H1 (cell line): ENCODE results near the gene HADHB. TPM values are rescaled to one million over a fixed set of nuclear protein-coding genes. Genes with fewer than 3 reads are reported as not detected.

Experiments
- EZH2 ChIP-seq: fragments of 200-600 bp; sonication (generic); IDR thresholded peaks from 2 replicates; pipeline ENCODE4 v1.7.1; 2012; ENCODE audit warnings: low read depth, mild to moderate bottlenecking, moderate library complexity, low read length, inconsistent platforms; ENCODE audit not compliant: severe bottlenecking
- GTF2F1 ChIP-seq: IDR thresholded peaks from 2 replicates; pipeline ENCODE4 v1.6.1; 2012; ENCODE audit warnings: low read depth, low read length, improper control_type of control experiment, borderline replicate concordance
- NRF1 ChIP-seq: IDR thresholded peaks from 2 replicates; pipeline ENCODE4 v1.6.1; 2011; ENCODE audit warnings: mild to moderate bottlenecking, low read depth, low read length, improper control_type of control experiment
- POLR2AphosphoS5 ChIP-seq: IDR thresholded peaks from 2 replicates; pipeline ENCODE4 v1.6.1; 2011; ENCODE audit warnings: low read depth, low read length
- RAD21 ChIP-seq, 2 experiments: IDR thresholded peaks in 1 of 2; conservative IDR thresholded peaks in 1 of 2; 2 replicates each; pipeline ENCODE4 v1.6.1; 2011; ENCODE audit warnings: low read depth in 2 of 2, low read length in 2 of 2, improper control_type of control experiment in 1 of 2, inconsistent platforms in 1 of 2, mild to moderate bottlenecking in 1 of 2, moderate library complexity in 1 of 2
- SP4 ChIP-seq: IDR thresholded peaks from 2 replicates; pipeline ENCODE4 v1.6.1; 2012; ENCODE audit warnings: low read length, inconsistent platforms
- TBP ChIP-seq: IDR thresholded peaks from 2 replicates; pipeline ENCODE4 v1.6.1; 2011; ENCODE audit warnings: low read depth, low read length, improper control_type of control experiment
- polyA plus RNA-seq, 7 experiments: library from polyadenylated mRNA; depleted of rRNA in 3 of 7; stranded (reverse) in 5 of 7; unstranded in 2 of 7; fragments of >200 nt in 5 of 7; fragments of 200-250 nt in 2 of 7; gene quantifications; 1 replicate in 5 of 7; 2 replicates in 1 of 7; 4 replicates in 1 of 7; pipeline versions ENCODE4 v1.2.1 to v1.2.3, GENCODE V29; 2011 to 2013; ENCODE audit warnings: missing spikeins in 2 of 7, mixed read lengths in 2 of 7
- total RNA-seq: library from RNA; stranded (reverse); fragmentation: NEBNext Ultra II Directional; extraction: Animal tissue kit (Norgen Biotek cat#: 25700); gene quantifications from 2 replicates; pipeline ENCODE4 v1.2.1, GENCODE V29; 2021
- TF ChIP-seq, protein P1 (sequence below): fragments of 300-600 bp; sonication (generic); IDR thresholded peaks from 2 replicates; pipeline ENCODE4 v1.7.1; 2012; ENCODE audit warnings: low read length, moderate library complexity, mild to moderate bottlenecking, inconsistent platforms; ENCODE audit not compliant: insufficient replicate concordance
- TF ChIP-seq, protein P2 (sequence below): IDR thresholded peaks from 2 replicates; pipeline ENCODE4 v1.6.1; 2011; ENCODE audit warnings: low read depth, mild to moderate bottlenecking, low read length; ENCODE audit not compliant: insufficient read depth
- TF ChIP-seq, protein P3 (sequence below): IDR thresholded peaks from 2 replicates; pipeline ENCODE4 v1.6.1; 2012; ENCODE audit warnings: inconsistent platforms

HADHB gene
- total and polyA plus RNA-seq, 2 of the 8 experiments (the other 6 are each of a cell fraction or from before 2014, with no cell fraction given): 47.7 to 52.3 TPM

DNA sequence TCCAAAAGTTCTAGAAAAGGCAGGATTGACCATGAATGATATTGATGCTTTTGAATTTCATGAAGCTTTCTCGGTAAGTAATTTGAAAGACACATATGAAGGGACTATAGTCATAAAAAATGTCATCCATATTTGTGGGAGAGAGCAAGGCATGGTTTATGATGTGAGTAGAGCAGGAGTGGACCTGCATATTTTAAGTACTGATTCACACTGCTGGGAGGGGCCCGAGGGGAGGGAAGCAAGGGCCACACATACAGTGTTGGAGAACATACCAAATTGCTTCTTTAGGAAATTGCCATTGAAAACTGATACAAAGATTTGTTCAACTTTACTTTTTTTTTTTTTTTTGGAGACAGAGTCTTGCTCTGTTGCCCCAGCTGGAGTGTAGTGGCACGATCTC, 39.4 kb downstream of the HADHB start (continued):
- TF ChIP-seq, protein P1, sequence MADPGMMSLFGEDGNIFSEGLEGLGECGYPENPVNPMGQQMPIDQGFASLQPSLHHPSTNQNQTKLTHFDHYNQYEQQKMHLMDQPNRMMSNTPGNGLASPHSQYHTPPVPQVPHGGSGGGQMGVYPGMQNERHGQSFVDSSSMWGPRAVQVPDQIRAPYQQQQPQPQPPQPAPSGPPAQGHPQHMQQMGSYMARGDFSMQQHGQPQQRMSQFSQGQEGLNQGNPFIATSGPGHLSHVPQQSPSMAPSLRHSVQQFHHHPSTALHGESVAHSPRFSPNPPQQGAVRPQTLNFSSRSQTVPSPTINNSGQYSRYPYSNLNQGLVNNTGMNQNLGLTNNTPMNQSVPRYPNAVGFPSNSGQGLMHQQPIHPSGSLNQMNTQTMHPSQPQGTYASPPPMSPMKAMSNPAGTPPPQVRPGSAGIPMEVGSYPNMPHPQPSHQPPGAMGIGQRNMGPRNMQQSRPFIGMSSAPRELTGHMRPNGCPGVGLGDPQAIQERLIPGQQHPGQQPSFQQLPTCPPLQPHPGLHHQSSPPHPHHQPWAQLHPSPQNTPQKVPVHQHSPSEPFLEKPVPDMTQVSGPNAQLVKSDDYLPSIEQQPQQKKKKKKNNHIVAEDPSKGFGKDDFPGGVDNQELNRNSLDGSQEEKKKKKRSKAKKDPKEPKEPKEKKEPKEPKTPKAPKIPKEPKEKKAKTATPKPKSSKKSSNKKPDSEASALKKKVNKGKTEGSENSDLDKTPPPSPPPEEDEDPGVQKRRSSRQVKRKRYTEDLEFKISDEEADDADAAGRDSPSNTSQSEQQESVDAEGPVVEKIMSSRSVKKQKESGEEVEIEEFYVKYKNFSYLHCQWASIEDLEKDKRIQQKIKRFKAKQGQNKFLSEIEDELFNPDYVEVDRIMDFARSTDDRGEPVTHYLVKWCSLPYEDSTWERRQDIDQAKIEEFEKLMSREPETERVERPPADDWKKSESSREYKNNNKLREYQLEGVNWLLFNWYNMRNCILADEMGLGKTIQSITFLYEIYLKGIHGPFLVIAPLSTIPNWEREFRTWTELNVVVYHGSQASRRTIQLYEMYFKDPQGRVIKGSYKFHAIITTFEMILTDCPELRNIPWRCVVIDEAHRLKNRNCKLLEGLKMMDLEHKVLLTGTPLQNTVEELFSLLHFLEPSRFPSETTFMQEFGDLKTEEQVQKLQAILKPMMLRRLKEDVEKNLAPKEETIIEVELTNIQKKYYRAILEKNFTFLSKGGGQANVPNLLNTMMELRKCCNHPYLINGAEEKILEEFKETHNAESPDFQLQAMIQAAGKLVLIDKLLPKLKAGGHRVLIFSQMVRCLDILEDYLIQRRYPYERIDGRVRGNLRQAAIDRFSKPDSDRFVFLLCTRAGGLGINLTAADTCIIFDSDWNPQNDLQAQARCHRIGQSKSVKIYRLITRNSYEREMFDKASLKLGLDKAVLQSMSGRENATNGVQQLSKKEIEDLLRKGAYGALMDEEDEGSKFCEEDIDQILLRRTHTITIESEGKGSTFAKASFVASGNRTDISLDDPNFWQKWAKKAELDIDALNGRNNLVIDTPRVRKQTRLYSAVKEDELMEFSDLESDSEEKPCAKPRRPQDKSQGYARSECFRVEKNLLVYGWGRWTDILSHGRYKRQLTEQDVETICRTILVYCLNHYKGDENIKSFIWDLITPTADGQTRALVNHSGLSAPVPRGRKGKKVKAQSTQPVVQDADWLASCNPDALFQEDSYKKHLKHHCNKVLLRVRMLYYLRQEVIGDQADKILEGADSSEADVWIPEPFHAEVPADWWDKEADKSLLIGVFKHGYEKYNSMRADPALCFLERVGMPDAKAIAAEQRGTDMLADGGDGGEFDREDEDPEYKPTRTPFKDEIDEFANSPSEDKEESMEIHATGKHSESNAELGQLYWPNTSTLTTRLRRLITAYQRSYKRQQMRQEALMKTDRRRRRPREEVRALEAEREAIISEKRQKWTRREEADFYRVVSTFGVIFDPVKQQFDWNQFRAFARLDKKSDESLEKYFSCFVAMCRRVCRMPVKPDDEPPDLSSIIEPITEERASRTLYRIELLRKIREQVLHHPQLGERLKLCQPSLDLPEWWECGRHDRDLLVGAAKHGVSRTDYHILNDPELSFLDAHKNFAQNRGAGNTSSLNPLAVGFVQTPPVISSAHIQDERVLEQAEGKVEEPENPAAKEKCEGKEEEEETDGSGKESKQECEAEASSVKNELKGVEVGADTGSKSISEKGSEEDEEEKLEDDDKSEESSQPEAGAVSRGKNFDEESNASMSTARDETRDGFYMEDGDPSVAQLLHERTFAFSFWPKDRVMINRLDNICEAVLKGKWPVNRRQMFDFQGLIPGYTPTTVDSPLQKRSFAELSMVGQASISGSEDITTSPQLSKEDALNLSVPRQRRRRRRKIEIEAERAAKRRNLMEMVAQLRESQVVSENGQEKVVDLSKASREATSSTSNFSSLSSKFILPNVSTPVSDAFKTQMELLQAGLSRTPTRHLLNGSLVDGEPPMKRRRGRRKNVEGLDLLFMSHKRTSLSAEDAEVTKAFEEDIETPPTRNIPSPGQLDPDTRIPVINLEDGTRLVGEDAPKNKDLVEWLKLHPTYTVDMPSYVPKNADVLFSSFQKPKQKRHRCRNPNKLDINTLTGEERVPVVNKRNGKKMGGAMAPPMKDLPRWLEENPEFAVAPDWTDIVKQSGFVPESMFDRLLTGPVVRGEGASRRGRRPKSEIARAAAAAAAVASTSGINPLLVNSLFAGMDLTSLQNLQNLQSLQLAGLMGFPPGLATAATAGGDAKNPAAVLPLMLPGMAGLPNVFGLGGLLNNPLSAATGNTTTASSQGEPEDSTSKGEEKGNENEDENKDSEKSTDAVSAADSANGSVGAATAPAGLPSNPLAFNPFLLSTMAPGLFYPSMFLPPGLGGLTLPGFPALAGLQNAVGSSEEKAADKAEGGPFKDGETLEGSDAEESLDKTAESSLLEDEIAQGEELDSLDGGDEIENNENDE: no peak
- TF ChIP-seq TBP: no peak
- no peak for TF ChIP-seq NRF1
- TF ChIP-seq RAD21 (IDR thresholded peaks at IDR 0.05 in 1 of 2, conservative IDR thresholded peaks at IDR 0.05 in 1 of 2; ENCODE audit: low read depth in 2 of 2, low read length in 2 of 2): no peak
- TF ChIP-seq, protein P2, sequence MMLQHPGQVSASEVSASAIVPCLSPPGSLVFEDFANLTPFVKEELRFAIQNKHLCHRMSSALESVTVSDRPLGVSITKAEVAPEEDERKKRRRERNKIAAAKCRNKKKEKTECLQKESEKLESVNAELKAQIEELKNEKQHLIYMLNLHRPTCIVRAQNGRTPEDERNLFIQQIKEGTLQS: no peak
- no peak for TF ChIP-seq SP4
- TF ChIP-seq GTF2F1: no peak
- TF ChIP-seq, protein P3, sequence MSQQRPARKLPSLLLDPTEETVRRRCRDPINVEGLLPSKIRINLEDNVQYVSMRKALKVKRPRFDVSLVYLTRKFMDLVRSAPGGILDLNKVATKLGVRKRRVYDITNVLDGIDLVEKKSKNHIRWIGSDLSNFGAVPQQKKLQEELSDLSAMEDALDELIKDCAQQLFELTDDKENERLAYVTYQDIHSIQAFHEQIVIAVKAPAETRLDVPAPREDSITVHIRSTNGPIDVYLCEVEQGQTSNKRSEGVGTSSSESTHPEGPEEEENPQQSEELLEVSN: no peak
- no peak for TF ChIP-seq POLR2AphosphoS5
- TF ChIP-seq EZH2: no peak
